Measurements from ENCODE around the gene MBD2.
"Not testable (repeated sequence)": the region's sequence is repeated elsewhere in the genome, so short reads cannot be mapped to it uniquely, and the experiment has no call there.

The MBD2 gene, protein sequence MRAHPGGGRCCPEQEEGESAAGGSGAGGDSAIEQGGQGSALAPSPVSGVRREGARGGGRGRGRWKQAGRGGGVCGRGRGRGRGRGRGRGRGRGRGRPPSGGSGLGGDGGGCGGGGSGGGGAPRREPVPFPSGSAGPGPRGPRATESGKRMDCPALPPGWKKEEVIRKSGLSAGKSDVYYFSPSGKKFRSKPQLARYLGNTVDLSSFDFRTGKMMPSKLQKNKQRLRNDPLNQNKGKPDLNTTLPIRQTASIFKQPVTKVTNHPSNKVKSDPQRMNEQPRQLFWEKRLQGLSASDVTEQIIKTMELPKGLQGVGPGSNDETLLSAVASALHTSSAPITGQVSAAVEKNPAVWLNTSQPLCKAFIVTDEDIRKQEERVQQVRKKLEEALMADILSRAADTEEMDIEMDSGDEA

GRCh38 chr18:54224379-54225014 is at the start of gene MBD2:
Gene MBD2, minus strand, starts transcription at chr18:54224669. Its CDS starts 110 bp downstream, at chr18:54224559.
- DNase-seq = peak; percentile 88

DNA sequence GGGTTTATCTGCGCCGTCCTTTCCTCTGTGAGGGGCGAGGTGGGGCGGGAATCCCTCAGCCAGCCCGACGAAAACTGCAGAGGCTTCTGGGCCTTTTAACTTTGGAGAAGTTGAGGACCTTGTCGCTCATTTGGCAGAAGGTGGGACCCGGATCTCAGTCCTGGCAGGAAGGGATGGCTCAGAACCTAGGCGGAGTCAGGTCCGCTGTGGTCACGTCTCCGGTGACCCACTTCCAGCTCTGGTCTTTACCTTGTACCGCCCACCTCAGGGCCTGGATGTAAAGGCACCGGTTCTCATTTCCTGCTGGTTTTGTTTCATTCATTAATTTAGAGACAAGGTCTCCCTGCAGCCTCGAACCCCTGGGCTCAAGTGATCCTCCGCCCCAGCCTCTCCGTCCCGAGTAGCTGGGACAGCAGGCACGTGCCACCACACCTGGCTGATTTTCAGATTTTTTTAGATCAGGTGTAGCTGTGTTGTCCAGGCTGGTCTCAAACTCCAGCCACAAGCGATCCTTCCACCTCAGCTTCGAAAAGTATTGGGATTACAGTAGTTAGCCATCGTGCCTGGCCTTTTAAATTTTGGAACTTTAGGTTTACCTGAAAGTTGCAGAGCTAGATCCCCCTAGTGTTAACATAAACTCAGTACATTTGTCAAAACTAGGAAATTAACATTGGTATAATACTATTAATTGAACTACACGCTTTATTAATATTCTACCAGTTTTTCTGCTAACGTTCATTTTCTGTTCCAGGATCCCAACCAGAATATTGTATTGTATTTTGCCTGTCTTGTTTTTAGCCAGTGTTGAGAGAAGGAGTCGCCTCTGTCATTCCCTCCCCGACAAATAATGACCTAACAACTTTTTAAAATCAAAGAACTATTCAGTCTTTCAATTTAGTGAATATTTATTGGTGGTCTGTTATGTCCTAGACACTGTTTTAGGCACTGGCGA is 45.7 kb upstream of the MBD2 start:
- no peak for DNase-seq

DNA sequence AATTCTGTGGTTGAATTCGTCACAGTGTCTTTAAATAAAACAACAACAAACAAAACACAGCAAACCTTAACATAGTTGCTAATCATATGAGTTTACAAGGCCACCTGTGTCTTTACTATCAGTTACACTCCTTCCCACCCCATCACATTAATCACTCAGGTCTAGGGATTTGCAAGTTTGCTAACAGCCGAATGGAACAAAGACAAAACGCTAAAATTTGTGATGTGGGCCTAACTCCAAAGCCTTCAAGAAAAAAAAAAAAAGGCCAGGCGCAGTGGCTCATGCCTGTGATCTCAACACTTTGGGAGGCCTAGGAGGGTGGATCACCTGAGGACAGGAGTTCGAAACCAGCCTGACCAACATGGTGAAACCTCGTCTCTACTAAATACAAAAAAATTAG is 44.3 kb upstream of the MBD2 start:
- no peak for DNase-seq

DNA sequence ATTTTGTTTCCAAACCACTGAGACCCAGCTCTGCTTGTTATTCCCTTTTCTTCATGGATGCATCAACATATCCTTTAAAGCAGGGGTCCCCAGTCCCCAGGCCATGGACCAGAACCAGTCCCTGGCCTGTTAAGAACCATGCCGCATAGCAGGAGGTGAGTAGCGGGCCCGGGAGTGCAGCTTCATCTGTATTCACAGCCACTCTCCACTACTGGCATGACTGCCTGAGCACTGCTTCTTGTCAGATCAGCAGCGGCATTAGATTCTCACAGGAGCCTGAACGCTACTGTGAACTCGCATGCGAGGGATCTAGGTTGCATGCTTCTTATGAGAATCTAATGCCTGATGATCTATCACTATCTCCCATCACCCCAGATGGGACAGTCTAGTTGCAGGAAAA is 43.2 kb upstream of the MBD2 start:
- DNase-seq = no peak

DNA sequence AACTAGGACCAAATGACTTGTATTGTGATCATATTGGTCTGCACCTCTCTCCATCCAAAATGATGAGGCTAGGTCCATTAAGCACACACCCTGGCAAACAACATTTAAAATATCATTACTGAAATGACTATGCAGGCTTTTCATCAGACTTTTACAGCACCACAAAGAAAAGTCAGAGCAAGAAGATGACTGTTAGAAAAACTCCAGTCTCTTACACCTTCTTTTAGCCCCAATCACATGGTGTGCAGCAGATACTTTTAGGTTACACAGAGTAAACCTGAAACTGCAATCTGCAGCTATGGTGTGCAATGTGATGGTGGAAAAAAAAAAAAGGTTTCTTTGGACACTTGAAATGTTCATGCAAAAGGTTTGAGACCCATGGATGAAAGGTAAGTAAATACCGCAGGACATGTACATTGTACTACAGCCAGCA is 39.5 kb upstream of the MBD2 start:
- no peak for DNase-seq

DNA sequence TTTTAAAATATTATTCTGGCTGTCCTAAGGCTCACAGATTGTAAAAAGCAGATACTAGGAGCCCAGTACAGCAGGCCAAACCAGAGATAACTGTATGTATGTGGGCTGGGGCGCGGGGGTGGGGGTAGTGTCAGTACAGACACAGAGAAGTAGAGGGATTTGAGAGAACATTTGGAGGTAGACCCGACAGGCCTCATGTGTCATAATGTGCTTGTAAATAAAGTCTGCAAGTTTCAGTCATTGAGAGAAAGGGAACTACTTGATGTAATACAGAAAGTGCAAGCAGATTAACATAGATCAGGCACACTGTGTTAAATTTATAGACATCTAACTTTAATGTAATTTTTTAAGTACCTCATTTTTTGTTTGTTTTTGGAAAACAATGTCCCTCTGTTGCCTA is 37.4 kb upstream of the MBD2 start:
- no peak for DNase-seq

GRCh38 chr18:54260396-54261072 is 36.1 kb upstream of the MBD2 start:
- no peak for DNase-seq

- not testable (repeated sequence) for DNase-seq
Observed at GRCh38 chr18:54257818-54258217, 33.3 kb upstream of the MBD2 start.

- DNase-seq = no peak
Observed at GRCh38 chr18:54257015-54257414, 32.5 kb upstream of the MBD2 start.

DNA sequence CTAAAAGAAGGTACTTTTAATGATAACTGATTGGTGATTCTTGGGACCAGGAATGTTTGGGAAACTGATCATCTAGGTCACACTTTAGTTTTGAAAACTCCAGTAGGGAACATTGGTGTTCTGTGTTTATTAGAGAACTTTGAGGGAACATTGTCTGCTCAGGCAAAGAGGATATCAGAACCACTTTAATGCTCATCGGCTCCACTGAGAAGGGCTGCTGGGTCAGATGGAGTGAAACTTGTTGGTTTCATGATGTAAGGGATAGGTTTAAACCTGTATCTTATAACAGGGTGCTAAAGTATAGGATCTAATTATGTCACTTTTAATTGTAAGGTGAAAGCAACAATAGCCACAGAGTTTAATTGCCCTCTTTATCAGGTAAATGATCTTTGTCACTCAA is 30.7 kb upstream of the MBD2 start:
- no peak for DNase-seq

DNA sequence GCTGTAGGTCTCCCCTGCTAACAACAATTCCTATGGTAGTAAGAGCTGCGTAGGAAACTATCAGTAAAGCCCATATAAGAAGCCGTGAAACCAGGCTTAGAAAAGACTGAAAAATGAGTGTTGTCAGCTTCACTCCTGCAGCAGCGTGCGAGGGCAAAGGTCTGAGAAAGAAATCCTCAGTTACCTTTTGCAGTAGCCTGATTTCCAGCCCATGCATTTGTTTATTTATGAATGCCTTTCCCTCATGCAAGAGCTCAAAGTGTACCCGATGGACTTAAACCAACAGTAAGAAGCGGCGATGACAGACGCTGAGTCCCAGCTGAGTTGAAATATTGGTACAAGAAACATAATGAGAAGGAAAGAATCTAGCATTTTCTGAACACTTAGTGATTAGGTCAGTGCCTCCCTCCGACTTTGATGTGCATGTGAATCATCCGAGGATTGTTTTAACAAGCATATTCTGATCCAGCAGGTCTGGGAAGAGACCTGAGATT is 29.8 kb upstream of the MBD2 start:
- DNase-seq = no peak

DNA sequence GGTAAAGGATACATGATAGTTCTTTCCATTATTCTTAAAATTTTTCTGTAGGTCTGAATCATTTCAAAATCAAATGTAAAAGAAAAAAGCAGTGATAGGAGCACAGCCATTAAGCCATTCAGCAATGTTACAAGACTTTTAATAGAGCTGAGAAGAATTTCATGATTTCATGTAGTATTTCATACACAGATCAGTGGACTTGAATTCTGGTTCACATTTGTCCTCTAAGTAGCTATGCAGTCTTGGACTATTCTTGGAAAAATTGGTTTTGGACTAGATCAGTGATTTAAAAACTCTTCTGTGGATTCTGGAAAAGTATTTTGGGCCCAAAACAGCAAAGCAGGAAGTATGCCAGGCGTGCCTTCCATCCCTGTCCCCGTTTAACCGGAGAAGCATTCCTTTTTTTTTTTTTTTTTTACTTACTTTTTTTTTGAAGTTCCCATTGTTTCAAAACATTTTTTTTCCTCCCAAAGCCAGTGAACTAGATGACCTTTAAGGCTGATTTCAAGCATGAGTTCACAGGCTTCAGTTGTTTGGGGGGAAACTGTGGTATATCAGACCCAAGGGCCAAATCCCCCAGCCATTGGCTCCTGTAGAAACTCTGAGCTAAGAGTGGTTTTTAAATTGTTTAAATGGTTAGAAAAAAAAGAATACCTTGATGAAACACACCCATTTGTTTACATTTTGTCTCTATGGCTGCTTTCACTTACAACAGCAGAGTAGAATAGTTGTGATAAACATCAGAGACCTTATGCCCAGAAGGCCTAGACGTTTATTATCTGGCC is 27.3 kb upstream of the MBD2 start:
- no peak for DNase-seq

DNA sequence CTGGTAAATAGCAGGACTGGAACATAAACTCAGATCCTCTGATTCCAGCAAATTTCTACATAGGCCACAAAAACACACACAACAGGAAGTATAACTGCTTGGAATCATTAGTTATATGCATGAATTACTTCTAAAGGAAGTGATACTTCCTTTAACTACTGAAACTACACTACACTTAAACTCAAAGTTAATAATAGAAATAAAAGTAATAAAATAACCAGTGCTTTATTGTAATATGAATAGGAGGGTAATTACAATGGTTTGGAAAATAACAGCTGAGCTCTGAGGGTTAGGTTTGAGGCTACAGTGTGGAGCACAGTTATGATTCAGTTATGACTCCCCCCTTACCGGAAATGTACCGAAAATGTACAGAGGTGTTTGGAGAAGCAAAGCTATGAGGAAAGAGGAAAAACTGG is 26.4 kb upstream of the MBD2 start:
- no peak for DNase-seq

- peak; percentile 70 for DNase-seq
Observed at GRCh38 chr18:54247511-54248175, 23.2 kb upstream of the MBD2 start.

- no peak for DNase-seq
Observed at GRCh38 chr18:54242327-54242726, 17.9 kb upstream of the MBD2 start.

GRCh38 chr18:54241483-54241882 is 17.0 kb upstream of the MBD2 start:
- DNase-seq = no peak

DNA sequence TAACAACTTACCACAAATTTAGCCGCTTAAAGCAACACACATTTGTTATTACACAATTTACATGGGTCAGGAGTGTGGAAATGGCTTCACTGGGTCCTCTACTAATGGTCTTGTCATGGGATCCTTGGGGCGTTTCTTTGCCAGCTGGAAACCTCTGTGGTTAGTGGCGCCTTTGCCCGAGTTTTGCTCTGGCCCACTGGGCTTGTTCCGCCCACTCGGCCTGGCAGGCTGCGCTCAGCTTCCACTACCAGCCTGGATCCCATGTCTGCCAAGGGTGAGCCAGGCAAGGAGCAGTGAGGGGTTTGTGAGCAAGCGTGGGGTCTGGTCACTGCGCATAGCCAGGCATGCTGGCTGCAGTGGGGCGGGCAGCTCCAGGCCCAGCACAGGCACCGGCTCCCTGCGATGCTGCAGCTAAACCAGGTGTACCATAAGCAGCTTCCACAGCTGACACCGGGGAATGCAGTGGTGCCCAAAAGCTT is 16.2 kb upstream of the MBD2 start:
- no peak for DNase-seq

GRCh38 chr18:54239601-54240000 is 15.1 kb upstream of the MBD2 start:
- DNase-seq = no peak

- no peak for DNase-seq
Observed at GRCh38 chr18:54239091-54239490, 14.6 kb upstream of the MBD2 start.

DNA sequence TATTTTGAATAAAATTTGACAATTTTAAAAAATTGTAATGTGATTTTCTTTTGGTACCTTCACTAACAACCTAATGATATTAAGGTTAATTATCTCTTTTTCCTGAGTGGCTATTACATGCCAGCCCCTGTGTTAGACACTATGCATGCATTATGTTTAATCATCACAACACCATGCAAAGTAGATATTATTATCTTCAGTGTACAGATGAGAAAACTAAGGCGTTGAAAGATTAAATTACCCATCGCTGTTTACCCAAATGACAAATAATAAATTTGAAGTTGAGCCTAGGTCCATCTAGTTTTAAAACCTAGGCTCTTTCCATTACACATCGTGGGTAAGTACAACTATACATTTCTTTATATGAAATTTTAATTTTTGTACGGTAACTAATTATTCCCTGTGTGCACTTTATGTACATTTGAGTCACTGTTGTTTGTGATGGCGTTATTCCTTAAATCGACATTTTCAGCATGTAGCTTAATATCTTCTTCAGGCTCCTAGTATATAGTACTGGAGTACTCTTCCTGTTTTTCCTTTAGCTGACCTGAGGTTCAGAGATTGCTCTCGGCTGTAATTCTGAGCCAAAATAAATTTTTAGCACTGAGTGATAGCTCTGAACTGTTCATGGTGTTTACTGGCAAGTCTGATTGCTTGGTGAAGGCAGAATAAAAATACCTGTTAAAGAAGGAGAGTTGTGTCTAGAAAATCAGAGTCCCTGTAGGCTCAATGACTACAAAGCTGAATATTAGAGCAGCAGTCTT is 13.9 kb upstream of the MBD2 start:
- no peak for DNase-seq

Data from NCI-H1436 treated with DMSO at 0.1 percent for 48 hours (cell line).